Measurements from ENCODE around the gene XRCC3.
"Not testable (repeated sequence)": the region's sequence is repeated elsewhere in the genome, so short reads cannot be mapped to it uniquely, and the experiment has no call there.

Gene XRCC3

GRCh38 chr14:103654619-103655018 lies 60.6 kb downstream of the XRCC3 start:
- no peak for TF ChIP-seq CTCF (IDR thresholded peaks at IDR 0.05)
- Histone ChIP-seq H3K27ac (peak overlapping the region in 1 of 2 donors; percentile 27), H3K4me3 (no peak overlapping the region)
- no peak for DNase-seq (ENCODE audit: low spot score)

DNA sequence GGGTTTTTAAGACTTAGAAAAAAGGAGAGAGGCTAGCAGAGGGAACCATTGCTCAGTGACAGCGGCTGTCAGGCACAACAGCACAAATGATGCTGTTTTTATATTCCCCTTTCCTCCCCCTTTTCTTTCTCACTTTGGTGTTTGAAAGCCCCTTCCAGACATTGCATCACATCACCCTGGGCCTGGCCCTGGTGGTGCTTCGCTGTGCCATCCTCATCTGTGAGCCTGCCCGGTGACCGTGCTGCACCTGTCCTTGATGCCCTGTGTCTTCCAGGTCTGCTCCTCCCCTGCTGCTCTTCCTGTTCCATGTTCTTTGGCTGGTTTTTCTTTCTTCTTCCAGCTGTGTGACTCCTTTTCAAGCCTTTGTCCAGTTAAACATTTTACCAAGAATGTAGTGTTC lies 61.4 kb downstream of the XRCC3 start:
- Histone ChIP-seq H3K27ac (peak overlapping the region; percentile 56 to 61), H3K4me3 (peak overlapping the region; percentile 29)
- no peak for TF ChIP-seq CTCF (IDR thresholded peaks at IDR 0.05)
- no peak for DNase-seq (ENCODE audit: low spot score)

GRCh38 chr14:103653336-103653735 lies 61.9 kb downstream of the XRCC3 start:
- Histone ChIP-seq H3K27ac (peak overlapping the region; percentile 56 to 61), H3K4me3 (peak overlapping the region; percentile 29)
- not testable (repeated sequence) for DNase-seq (ENCODE audit: low spot score)

GRCh38 chr14:103652806-103653205 lies 62.4 kb downstream of the XRCC3 start:
- no peak for TF ChIP-seq CTCF (IDR thresholded peaks at IDR 0.05)
- peak overlapping the region; percentile 56 to 61 for H3K27ac ChIP-seq
- H3K4me3 ChIP-seq = peak overlapping the region; percentile 29
- no peak for DNase-seq (ENCODE audit: low spot score)

DNA sequence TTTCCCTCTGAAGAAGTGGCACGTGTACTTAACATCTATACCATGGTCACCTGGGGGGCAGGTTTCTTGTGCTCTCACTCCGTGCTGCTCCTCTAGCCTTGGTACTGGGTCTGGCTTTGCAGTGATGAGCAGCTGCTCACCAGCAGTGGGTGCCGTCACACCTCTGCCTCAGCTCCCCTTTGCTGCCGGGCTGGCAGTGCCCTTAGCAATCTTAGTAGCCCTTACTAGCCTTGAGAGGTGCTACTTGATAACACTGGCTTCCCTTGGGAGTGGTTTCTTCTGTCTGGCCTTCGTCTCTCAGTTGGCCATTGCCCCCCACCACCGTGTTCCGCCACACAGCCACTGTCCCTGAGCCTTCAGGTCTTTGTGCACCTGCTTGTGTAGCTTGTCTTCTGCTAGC lies 63.7 kb downstream of the XRCC3 start:
- TF ChIP-seq CTCF (IDR thresholded peaks at IDR 0.05) = no peak
- DNase-seq (ENCODE audit: low spot score) = no peak
- H3K27ac ChIP-seq = no peak overlapping the region

GRCh38 chr14:103650213-103650612 lies 65.0 kb downstream of the XRCC3 start:
- Histone ChIP-seq H3K4me3 (no peak overlapping the region), H3K27ac (no peak overlapping the region)
- no peak for TF ChIP-seq CTCF (IDR thresholded peaks at IDR 0.05)
- no peak for DNase-seq (ENCODE audit: low spot score)

More for the DNA sequence above, 63.7 kb downstream of the XRCC3 start:
- no peak overlapping the region for H3K4me3 ChIP-seq

- Histone ChIP-seq H3K27ac (no peak overlapping the region), H3K4me3 (no peak overlapping the region)
- no peak for DNase-seq (ENCODE audit: low spot score)
- TF ChIP-seq CTCF (IDR thresholded peaks at IDR 0.05) = no peak
Observed at GRCh38 chr14:103649001-103649400, 66.2 kb downstream of the XRCC3 start.
